Skin of body (tissue), 2 donors: ENCODE data around the gene PRRG1. TPM values are rescaled to one million over a fixed set of nuclear protein-coding genes. Genes with fewer than 3 reads are reported as not detected.
"Not testable (repeated sequence)": the region's sequence is repeated elsewhere in the genome, so short reads cannot be mapped to it uniquely, and the experiment has no call there.

Experiments
- DNase-seq: peaks from one replicate; lab custom pipeline; 2025; lab: John Stamatoyannopoulos, UW
- total RNA-seq: library from RNA; depleted of rRNA; stranded (reverse); fragments of >200 nt; gene quantifications from one replicate; pipeline ENCODE4 v1.2.3, GENCODE V29; 2014

Gene PRRG1
- total RNA-seq, 1 donor from 2014 or later = 8.2 TPM

DNA sequence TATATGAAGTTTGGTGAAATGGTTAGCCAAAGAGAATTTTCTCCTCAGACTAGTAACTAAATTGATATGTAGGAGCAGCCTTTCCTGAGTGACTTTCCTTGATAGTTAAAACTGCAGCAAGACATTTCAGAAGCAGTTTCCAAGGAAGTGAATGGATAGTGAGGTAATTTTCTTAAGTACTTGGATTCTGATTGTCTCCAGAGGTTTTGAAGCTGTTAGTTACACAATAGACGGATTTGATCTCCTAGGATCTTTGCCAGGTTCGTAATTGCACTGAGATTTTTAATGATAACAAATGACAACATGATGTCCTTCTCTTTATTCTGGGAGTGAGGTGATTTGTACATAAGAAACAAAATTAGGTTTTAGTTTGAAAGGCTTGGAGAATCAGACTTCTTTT lies 29.2 kb downstream of the PRRG1 start:
- DNase-seq = peak; percentile 1

DNA sequence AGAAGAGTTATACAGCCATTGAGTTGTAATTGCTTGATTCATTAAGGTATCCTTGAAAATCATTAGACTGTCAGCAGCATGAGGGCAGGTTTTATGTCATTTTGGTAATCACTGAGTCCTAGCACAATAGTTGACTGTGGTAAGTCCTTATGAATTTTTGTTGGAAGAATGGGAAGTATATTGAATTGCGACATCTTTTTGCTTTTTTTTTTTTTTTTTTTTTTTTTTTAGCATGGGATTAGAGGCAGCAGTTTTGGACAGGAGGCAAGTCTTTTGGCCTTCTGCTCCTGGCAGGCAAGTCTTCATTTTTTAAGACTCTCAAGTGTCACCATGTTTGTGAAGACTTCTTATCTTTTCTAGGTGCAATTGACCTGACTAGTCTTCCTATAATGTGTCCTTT lies 29.7 kb downstream of the PRRG1 start:
- DNase-seq = no peak

DNA sequence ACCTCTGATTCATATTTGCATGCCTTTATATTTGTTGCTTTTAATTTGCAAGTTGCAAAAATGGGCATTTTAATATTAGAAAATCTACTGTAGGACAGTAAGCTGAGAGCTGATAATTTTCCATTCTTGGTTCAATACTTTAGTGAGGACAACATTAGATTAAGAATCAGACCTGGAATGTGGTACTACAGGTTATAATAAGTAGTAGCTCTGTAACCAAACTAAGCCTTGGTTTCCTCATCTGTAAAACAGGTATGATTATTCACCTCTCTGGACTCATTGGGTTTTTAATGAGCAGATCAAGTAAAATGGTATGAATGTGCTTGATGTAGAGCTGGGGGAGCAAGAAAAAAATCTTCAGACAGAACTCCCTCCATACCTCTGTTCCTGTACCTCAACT lies 31.1 kb downstream of the PRRG1 start:
- no peak for DNase-seq

DNA sequence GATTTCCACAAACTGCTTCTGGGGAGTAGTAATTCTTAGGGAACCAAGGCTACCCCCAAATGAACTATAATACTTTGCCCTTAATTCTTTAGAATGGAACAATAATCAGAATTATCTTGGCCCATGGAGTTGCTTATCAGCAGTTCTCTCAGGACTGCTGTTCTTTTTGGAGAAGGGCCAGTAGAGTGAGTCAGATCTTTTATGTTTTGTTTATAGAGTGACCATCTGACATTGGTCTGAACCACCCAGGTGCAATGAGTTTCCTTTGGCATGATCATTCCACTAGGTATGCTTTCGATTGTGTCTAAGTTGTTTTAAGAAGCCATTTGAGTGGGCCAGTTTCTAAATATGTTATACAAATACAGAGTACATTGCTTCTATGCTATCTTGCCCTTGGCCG lies 31.8 kb downstream of the PRRG1 start:
- DNase-seq = no peak

DNA sequence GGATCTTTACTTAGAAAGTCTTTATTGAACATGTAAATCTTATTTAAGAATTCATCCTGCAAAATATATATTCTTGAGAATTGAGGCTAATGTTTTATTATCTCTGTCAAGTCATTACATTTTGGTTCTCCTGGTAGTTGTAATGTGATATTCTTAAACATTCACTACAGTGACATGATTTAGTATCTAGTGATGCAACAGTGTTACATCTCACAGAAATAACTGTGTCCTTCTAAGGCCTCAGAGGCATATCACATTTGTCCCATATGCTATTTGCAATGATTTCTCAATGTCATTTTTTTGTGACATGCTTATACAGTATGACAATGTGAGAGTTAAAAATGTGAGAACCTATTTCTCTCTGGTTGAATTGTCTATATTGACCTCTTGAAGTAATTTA lies 34.1 kb downstream of the PRRG1 start:
- no peak for DNase-seq

DNA sequence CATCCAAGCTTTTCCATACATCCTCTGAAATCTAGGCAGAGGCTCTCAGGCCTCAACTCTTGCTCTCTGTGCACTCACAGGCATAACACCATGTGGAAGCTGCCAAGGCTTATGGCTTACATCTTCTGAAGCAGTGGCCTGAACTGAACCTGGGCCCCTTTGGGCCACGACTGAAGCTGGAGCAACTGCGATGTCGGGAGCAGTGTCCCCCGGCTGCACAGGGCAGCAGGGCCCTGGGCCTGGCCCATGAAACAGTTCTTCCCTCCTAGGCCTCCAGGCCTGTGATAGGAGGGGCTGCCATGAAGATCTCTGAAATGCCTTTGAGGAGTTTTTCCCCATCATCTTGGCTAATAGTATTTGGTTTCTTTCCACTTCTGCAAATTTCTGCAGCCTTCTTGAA lies 39.2 kb downstream of the PRRG1 start:
- no peak for DNase-seq

DNA sequence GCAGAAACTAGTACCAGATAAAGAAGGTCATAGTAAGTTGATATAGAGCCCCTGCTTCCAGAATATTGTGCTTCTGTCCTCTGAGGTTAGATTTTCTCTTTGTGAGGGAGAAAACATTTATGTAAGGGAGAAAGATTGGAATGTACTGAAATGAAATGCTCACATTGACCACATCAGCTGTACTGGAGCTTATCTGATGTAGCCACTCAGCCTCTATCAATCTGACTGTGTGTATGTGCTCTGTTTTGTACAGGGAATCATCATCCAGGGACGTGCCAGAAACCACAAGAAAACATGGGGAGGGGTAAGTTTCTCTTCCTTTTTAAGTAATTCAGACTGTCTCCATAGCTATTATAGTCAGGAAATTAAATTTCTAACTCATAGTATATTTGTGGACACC lies 56.8 kb downstream of the PRRG1 start:
- DNase-seq = no peak

DNA sequence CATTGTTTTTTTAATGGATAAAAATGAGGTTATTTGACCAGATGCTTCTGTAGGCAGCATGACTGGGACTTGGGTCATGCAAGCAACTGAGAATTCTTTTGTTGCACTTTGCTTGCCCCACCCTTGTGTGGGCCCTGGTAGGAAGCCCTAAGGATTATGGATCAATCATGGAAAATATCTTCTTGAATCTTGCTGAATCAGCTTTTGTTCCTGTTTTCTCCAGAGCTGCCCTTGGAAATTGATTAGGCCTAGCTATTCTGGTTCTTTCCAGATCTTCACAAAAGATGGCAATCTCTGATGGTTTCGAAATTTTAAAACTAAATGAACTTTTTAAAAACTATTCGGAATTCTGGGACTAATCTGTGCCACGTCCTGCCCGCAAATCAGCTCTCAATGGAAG lies 58.6 kb downstream of the PRRG1 start:
- DNase-seq = no peak

DNA sequence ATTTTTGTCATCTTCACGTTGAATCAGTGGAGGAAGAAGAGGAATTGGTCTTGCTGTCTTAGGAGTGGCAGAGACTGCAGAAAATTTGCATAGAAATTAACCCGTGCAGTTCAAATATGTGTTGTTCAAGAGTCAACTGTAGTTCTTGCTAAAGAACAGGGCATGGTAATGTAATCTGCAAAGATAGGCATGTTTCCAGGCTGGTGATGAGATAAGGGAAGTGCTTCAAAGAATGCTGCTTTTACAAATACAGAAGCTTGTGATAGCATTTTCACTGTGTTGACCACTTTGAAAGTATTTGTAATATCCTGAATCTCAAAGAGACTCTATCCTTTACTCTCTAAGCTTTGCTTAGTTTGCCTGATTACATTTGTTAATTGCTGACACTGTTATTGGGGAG lies 60.1 kb downstream of the PRRG1 start:
- DNase-seq = no peak

DNA sequence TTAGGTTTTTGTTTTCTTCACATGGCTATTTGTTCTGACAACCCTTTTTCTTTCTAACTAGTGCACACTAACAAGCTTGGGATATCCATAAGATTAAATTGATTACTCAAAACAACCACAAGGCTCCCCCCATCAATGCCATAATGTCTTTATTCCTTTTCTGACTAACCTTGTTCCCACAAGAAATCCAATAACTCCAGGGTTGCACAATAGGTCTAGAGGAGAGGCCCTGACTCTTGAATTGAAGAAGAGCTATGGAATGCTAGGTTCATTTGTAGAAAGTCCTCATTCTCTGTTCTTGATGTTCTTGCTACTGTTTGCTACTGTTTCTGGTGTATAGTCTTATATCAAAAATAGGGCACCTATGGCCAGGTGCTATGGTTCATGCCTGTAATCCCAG lies 71.0 kb downstream of the PRRG1 start:
- no peak for DNase-seq

DNA sequence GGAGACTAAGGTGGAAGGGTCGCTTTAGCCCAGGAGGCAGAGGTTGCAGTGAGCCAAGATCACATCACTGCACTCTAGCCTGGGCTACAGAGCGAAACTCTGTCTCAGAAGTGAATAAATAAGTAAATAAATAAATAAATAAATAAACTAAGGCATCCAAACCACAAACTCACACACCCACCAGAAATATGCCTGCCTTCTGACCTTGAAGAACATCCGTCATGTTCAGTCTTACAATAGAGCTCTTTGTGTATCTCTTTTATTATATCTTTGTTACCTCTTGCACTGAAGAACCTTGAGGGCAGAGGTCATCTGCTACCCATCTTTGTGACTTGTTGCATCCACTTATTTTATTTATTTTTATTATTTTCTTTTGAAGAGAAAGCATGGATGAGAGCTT lies 71.6 kb downstream of the PRRG1 start:
- no peak for DNase-seq

DNA sequence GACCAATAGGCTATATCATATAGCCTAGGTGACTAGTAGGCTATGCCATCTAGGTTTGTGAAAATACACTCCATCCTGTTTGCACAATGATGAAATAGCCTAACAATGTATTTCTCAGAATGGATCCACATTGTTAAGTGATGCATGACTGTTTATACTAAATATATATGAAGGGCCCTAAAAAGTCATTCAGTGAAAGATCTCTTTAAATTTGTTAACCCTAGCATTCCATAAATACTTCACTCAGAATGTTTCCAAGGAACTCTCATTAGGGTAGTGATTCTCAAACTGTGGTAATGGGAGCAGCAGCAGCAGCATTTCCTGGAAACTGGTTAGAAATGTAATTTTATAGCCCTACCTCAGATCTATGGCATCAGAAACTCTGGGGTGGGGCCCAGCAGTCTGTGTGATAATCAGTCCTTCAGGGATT lies 74.9 kb downstream of the PRRG1 start:
- no peak for DNase-seq

DNA sequence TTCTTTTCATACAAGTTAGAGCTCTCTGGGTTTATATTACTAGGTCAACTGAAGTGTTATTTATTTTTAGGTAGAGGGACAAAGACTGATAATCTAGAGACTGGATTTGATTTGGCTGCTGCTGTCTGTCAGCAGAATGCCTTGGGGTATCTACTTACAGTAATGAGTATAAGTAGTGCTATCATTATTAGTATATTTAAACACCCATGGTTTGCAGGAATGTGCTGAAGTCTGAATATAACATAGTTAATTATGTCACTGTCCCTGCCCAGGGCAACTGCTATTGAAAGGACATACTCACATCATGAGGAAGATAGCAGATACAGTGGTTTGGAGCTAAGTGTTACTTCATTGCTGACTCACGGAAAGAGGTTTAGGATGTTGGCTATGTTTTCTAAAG lies 76.2 kb downstream of the PRRG1 start:
- no peak for DNase-seq

DNA sequence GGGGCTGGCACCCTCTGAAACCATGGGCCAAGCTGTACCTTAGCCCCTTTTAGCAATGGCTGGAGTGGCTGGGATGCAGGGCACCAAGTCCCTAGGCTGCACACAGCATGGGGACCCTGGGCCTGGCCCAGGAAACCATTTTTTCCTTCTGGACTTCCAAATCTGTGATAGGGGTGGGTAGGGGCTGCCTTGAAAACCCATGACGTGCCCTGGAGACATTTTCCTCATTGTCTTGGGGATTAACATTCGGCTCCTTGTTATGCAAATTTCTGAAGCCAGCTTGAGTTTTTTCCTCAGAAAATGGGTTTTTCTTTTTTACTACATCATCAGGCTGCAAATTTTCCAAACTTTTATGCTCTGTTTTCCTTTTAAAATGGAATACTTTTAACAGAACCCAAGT lies 79.8 kb downstream of the PRRG1 start:
- not testable (repeated sequence) for DNase-seq

DNA sequence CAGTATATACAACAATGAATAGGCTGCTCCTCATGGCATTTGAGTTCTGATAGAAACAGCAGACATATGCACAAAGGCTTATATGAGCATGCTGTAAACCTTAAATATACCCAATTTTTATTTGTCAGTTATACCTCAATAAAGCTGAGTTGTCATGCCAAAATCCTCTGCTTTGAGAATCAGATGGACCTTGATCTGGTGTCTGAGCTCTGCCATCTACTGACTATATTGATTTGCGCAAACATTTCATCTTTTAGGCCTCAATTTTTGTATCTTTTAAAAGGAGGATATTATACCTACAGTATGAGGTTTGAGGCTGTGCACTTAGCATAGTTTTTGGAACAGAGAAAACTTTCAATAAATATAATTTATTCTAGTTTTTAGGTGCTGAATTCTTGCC lies 85.2 kb downstream of the PRRG1 start:
- no peak for DNase-seq

DNA sequence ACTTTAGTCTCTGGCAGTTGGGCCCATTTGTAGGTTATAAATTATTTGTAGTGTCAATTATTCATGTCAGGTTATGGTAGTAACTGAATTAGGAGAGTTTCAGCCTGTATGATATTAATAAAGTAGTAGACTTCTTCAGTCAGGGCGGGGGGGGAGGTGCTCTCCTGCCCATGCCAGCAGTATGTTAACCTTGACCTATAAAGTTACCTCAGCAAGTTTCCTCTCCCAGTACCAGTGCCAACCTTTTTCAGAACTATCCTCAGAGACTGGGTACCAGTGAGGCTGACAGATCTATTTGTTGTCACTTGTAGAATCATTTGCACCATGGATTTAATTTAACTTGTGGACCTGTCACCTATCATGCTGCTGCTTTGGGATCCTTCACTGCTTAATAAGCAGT lies 88.0 kb downstream of the PRRG1 start:
- no peak for DNase-seq

DNA sequence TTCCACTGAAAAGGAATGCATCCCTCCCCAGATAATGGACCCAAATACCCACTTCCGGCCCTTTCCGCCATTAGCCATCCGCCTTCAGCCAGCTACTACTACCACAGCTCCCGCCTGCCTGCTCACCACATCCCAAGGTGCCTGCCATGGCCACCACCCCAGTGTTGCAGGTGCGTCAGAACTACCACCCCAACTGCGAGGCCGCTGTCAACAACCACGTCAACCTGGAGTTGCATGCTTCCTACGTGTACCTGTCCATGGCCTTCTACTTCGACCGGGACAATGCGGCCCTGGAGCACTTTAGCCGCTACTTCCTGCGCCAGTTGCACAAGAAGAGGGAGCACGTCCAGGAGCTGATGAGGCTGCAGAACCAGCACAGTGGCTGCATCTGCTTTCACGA lies 92.2 kb downstream of the PRRG1 start:
- no peak for DNase-seq

DNA sequence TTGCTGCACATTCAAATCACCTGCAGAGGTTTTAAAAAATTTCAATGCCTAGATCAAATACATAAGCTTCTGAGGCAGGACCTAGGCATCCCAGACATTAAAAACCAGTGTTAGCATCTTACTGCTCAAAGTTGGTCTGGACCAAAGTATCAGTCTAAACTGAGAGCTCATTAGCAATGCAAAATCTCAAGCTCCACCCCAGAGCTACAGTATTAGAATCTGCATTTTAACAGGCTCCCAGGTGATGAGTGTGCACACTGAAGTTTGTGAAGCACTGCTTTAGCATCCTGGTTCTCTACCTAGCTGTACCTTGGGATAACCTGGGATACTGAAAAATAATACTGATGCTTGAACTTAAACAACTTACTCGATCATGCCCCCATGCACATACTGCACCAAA lies 96.0 kb downstream of the PRRG1 start:
- DNase-seq = no peak

DNA sequence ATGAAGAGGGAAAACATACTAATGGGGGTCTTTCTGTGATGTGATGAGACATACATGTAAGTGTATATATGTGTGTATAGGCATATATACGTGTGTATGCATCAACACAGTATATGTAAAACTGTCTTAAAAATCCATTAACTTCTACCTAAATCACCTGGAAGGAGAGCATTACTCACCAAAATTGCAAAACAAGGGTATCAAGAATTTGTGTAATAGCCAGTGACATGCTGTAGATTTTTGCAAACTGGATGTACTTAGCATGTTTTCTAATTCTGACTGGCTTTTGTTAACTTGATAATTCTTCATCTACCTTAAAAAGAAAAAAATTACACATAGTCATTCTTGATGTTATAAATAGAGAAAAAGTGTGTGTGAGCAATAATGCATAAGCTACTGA lies 104.7 kb downstream of the PRRG1 start:
- DNase-seq = no peak

DNA sequence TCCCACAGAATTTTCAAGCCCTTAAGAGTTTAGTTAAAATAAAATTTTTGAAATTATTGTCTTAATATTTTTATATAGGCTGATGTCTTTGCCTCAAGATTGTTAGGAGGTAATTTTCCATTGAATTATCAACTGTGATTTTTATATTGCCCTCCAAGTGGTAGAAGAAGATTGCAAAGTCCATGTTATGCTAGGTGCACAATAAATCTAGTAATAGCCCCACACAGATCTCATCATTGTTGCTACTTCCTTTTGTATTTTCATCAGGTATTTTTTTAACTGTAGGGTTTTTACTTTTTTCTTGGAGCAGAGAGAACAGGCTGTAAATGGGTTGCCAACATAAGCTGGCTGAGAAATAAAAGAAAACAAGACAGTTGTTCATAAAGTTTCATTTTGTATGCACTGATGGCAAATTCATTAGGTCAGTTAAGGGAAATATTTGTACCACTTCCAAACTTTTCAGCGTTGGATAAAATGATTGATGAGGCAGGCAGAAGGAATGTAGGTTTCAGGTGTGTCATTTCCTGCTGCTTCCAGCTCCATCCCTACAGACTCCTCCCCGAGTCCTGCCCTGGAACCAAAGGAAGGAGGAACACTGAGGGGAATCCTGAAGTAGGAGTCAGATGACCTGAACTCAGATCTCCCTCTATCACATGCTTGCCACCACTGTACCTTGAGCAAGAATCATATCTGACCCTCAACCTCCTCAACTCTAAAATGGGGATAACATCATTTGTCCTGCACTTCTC lies 105.5 kb downstream of the PRRG1 start:
- no peak for DNase-seq

DNA sequence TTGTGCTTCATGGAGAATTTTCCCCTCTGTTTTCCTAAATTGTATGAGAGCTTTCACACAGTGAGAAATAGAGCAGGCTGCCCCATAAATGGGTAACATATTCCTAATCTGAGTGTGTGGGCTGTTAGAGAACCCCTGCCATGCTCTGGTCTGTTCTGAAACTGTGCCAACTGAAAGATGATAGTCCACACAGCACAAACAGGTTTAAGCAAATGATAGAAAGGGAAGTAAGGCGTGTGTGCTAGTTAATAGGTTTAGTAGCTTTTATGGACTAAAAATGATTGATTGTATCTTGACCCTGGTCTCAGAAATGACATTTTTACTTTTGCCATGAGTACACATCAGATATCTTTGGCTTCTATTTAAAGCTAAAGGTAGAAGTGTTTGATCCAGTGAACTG lies 106.2 kb downstream of the PRRG1 start:
- DNase-seq = no peak

DNA sequence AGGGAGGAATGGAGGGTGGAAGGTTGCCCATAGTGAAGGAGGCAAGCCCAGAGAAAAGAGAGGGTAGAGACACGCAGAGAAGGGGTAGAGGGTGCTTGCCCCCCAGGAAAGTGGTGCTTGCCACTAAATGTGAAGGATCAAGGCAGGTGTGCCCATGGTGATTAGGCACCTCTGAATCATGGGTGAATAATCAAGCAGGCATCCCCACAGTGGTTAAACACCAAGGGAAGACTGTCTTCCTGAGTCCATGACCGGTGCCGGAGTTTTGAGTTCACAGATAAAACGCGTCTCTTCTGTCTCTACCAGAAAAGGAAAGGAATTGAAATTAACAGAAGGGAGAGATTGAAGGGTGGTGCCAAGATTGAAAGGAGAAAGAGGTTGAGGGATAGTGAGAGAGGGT lies 111.1 kb downstream of the PRRG1 start:
- DNase-seq = not testable (repeated sequence)

DNA sequence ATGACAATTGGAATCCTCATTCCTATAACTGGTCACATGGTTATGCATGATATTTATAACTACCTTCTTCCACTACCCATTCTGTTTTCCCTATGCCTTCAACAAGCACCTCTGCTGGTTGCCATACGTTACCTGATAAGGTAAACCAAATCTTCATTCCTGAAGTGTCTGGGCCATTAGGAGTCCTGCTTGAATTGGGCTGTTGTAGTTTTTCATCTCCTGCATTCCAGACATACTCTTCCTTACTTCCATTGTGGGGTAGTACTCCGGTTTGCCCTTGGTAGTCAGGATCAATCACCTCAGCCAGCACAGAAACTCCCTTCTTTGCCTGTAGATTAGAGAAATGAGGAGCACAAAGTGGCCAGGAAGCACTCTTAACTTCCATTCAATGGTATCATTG lies 113.2 kb downstream of the PRRG1 start:
- DNase-seq = no peak

DNA sequence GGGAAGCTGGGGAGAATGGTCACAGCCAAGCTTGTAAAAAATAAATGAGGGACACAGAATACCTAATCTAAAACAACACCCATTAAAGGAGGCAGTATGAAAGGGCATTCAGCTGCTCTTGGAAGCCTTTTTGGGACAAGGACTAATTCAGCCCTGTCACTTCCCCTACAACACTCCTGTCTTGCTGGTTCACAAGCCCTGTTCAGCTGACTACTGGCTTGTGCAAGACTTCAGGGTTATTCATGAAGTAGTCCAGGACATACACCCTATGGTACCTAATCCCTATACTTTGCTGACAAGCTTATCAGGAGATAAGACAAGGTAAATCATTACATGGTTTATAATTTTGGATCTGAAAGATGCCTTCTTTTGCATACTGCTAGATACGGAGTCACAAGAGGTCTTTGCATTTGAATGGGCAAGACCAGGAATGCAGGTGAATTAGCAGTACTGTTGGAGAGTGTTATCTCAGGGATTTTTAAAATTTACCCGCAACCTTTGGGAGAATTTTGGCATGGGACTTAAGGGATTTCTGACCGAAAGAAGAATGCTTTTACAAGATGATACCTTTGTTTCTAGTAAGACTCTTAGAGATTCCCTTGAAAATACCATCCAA lies 119.1 kb downstream of the PRRG1 start:
- no peak for DNase-seq
